GM12892 (cell line): ENCODE results near the gene BMERB1.

Source experiments
- POLR2A ChIP-seq: IDR thresholded peaks from 2 replicates; pipeline ENCODE4 v1.6.1; 2011; ENCODE audit warnings: low read depth, low read length, control low read depth
- POLR2AphosphoS5 ChIP-seq: IDR thresholded peaks from 2 replicates; pipeline ENCODE4 v1.6.1; 2011; ENCODE audit warnings: low read depth, low read length, control low read depth

DNA sequence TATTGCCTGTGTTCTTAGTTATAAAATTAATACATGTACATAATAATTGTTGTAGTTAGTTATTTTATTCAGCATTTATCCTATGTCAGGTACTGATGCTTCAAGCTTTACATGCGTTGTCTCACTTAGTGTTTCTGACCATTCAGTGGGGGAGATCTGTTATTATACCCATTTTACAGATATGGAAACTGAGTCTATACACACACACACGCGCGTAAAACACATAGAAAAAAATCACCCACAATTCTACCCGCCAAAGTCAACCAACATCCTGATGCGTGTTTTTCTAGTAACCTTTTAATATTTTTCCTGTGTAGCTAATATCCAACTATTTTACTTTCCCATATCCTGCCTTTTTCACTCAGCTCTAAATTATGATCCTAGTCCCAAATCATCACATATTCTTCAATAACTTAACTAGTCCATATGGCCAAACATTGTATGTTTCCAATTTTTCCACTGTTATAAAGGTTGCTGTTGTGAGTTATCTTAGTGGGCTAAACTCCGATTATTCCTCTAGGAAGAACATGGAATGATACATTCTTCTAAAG lies 48.4 kb downstream of the BMERB1 start:
- TF ChIP-seq POLR2A (no peak), POLR2AphosphoS5 (no peak)
